BLaER1 (cell line): Measurements from ENCODE around the gene ENTPD8.

Experiments
- H3K27ac ChIP-seq: shearing (Covaris generic); formaldehyde crosslinking; 2 replicates; pipeline ENCODE4 v1.8.1; 2022
- H3K27me3 ChIP-seq: shearing (Covaris generic); formaldehyde crosslinking; 2 replicates; pipeline ENCODE4 v1.8.1; 2022
- H3K36me3 ChIP-seq: shearing (Covaris generic); formaldehyde crosslinking; 2 replicates; pipeline ENCODE4 v1.8.1; 2022
- H3K4me1 ChIP-seq: shearing (Covaris generic); formaldehyde crosslinking; 2 replicates; pipeline ENCODE4 v1.8.1; 2022
- H3K4me2 ChIP-seq: shearing (Covaris generic); formaldehyde crosslinking; 2 replicates; pipeline ENCODE4 v1.8.1; 2022
- H3K4me3 ChIP-seq: shearing (Covaris generic); formaldehyde crosslinking; 2 replicates; pipeline ENCODE4 v1.8.1; 2022
- H3K9ac ChIP-seq: shearing (Covaris generic); formaldehyde crosslinking; 2 replicates; pipeline ENCODE4 v1.8.1; 2022
- H3K9me3 ChIP-seq: shearing (Covaris generic); formaldehyde crosslinking; 2 replicates; pipeline ENCODE4 v1.8.1; 2022
- H4K20me1 ChIP-seq: shearing (Covaris generic); formaldehyde crosslinking; 2 replicates; pipeline ENCODE4 v1.8.1; 2022
- Cebpa-rat ChIP-seq: shearing (Covaris generic); IDR thresholded peaks from 2 replicates; pipeline ENCODE4 v1.8.1; 2022

Gene ENTPD8

DNA sequence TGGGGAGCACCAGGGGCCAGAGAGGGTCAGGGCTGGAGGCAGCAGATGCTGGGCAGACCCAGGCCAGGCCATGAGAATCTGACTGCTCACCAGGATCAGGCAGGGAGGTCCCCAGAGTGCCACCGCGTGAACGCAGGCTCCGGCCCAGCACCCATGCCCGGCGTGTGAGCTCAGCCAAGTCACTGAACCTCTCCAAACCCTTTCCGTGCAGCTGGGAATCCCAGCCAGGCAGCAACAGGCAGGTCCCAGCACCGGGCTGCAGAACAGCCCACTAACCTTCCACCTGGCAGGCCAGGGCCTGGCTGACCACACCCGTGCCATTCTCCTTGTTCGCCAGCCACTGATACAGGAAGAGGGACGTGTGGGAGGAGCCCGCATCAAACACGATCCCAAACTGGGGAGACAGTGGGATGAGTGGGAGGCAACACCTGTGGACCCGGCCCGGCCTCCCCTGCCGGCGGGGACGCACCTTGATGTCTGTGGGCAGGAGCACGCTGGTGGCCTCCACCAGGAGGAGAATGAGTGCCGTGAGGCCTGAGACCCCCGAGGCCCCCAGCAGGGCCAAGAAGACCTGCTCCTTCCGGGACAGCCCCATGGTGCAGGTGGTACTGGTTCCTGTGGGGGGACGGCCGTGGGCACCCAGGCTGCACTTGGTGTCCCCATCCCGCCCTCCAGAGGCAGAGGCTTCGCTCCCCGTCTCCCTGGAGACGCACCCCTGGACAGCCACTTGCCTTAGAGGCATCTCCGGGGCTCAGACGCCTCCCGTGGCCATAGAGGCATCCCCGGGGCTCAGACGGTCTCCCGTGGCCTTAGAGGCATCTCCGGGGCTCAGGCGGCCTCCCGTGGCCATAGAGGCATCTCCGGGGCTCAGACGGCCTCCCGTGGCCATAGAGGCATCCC is 3.2 kb downstream of the ENTPD8 start:
- H3K4me1 ChIP-seq, result peaks cover 59% of the 10 kb centered on the region

DNA sequence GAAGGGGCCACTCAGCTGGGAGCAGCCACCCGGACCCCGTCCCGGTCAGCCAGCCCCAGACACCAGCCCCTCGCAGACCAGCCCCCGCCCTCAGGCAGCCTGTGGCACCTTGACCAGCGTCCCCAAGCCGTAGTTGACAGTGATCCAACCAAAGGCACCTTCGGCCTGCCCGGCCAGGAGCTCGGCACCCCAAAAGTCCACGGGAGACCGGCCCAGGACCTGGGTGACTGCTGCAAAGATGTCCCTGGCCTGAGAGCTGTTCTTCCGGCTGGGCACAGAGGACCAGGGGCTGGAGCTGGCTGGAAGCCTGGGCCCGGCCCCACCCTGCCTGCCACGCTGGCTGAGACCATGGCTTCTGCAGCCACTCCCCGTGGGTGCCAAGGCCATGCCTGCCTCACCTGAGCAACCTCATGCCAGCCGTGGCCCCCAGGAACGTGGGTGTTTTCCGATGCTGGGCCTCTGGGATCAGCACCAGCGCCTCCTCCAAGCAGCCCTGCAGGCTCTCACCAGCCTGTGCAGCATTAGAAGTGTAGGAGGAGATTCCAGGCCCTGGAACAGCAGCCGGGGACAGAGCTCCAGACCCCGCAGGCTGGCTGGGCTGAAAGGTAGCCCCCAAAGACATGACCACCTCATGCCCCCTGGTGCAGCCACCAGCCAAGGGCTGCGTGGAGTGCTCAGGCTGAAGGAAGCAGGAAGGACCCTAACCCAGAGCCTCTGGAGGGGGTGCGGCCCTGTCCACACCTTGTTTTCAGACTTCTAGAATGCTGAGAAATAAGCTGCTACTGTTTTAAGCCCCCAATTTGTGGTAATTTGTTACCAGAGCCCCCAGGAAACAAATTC is 4.2 kb downstream of the ENTPD8 start:
- Histone ChIP-seq H3K36me3 (no peaks in the 10 kb centered on the region), H3K27me3 (peaks cover 9% of the 10 kb centered on the region), H3K27ac (no peak overlapping the region), H4K20me1 (no peaks in the 10 kb centered on the region), H3K9ac (peak overlapping the region; percentile 45; the same call in 1 of the 2 replicates), H3K9me3 (no peaks in the 10 kb centered on the region), H3K4me1 (peaks cover 68% of the 10 kb centered on the region), H3K4me2 (peak overlapping the region; percentile 51), H3K4me3 (no peak overlapping the region)
- TF ChIP-seq Cebpa-rat, result no peak

More for the DNA sequence above, 3.2 kb downstream of the ENTPD8 start:
- Histone ChIP-seq H3K27ac (no peak overlapping the region), H3K9me3 (no peaks in the 10 kb centered on the region), H3K36me3 (no peaks in the 10 kb centered on the region), H3K4me3 (no peak overlapping the region), H4K20me1 (no peaks in the 10 kb centered on the region), H3K27me3 (peaks cover 17% of the 10 kb centered on the region), H3K9ac (peak overlapping the region; percentile 45; the same call in 1 of the 2 replicates), H3K4me2 (peak overlapping the region; percentile 51)
- no peak for TF ChIP-seq Cebpa-rat

GRCh38 chr9:137435980-137436760 is 5.0 kb downstream of the ENTPD8 start:
- no peaks in the 10 kb centered on the region for H4K20me1 ChIP-seq
- H3K27ac ChIP-seq, result peak overlapping the region; percentile 60
- H3K27me3 ChIP-seq, result peaks cover 1% of the 10 kb centered on the region; the same call in 1 of the 2 replicates

DNA sequence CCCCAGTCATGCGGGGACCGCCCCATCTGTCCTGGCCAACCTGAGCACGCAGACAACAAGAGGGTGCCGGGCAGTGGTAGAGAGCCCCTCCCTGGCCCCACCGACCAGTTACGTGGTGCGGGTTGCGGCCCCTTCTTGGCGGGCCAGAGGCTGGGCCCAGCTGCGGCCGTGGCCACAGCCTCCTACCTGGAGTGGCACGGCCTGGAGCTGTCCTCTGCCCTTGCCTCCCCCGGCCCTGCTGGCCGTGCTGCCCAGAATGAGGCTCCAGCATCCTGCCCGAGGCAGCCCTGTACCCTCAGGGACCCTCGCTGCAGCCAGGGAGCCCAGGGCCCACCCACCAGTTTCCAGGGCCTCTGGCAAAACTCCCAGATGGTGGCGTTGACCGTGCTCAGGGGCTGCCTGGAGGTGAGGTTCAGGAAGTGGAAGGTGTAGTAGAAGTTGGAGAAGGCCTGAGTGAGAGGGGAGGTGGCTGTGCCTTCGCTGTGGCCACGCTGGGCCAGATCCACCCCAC is 5.7 kb downstream of the ENTPD8 start:
- TF ChIP-seq Cebpa-rat, result no peak
- no peaks in the 10 kb centered on the region for H3K27me3 ChIP-seq
- no peaks in the 10 kb centered on the region for H3K9me3 ChIP-seq
- no peak overlapping the region for H3K4me3 ChIP-seq
- H4K20me1 ChIP-seq, result 0 out of 2 replicates have a peak, but pooled peaks cover 6% of the 10 kb centered on the region
- peaks cover 84% of the 10 kb centered on the region for H3K4me1 ChIP-seq
- H3K27ac ChIP-seq, result peak overlapping the region; percentile 60
- H3K36me3 ChIP-seq, result no peaks in the 10 kb centered on the region
- H3K9ac ChIP-seq, result peak overlapping the region; percentile 45
- H3K4me2 ChIP-seq, result peak overlapping the region; percentile 94

More at GRCh38 chr9:137435980-137436760, 5.0 kb downstream of the ENTPD8 start:
- Histone ChIP-seq H3K36me3 (no peaks in the 10 kb centered on the region), H3K9ac (peak overlapping the region; percentile 45), H3K4me3 (no peak overlapping the region), H3K9me3 (no peaks in the 10 kb centered on the region), H3K4me1 (peaks cover 76% of the 10 kb centered on the region), H3K4me2 (peak overlapping the region; percentile 94)
- no peak for TF ChIP-seq Cebpa-rat

DNA sequence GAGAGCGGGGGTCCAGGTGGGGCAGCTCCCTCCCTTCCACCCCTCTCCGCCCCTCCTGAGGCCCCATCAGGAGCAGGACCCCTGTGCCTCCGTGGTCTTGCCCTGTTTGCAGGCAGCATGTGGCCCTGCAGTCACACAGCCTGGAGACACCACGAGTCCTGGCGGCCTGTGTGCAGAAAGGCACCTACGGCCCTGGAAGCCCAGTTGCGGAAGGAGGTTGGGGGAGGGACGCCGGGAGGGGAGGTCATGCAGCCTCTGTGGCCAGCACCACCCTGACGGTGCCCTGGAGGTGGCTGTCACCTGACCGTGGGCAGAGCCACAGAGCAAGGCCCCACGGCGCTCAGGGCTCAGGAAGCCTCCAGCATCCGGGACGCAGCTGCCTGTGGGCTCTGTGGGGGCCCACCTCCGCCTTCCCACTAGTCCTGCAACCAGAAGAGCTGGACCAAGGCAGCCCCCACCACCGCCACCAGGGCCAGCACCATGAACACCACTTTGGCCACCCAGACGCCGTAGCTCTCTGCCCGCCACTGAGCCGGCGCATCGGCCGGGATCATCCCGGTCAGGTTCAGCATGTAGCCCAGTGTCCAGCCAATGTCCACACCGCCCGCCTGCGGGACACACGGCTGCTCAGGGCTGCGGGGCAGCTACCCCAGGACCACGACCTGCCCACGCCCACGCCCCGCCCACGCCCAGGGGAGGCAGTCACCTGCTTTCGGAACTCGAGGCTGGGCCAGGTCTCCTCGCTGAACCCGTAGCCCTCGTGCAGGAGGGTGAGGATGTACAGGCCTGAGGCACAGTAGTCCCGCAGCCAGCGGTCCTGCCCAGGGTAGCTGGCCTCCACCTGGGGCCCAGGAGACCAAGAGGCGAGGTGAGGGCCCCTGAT is 6.4 kb downstream of the ENTPD8 start:
- no peaks in the 10 kb centered on the region for H3K36me3 ChIP-seq
- no peaks in the 10 kb centered on the region for H3K27me3 ChIP-seq
- no peak for TF ChIP-seq Cebpa-rat
- no peak overlapping the region for H3K9ac ChIP-seq
- H3K9me3 ChIP-seq, result no peaks in the 10 kb centered on the region
- H3K27ac ChIP-seq, result no peak overlapping the region; the same call in 1 of the 2 replicates
- H3K4me3 ChIP-seq, result no peak overlapping the region
- peak overlapping the region; percentile 94 for H3K4me2 ChIP-seq
- H4K20me1 ChIP-seq, result 0 out of 2 replicates have a peak, but pooled peaks cover 6% of the 10 kb centered on the region
- peaks cover 91% of the 10 kb centered on the region for H3K4me1 ChIP-seq

GRCh38 chr9:137433916-137434431 is 7.2 kb downstream of the ENTPD8 start:
- Histone ChIP-seq H3K9me3 (no peaks in the 10 kb centered on the region), H3K9ac (no peak overlapping the region), H4K20me1 (0 out of 2 replicates have a peak, but pooled peaks cover 6% of the 10 kb centered on the region), H3K36me3 (no peaks in the 10 kb centered on the region), H3K4me2 (peak overlapping the region; percentile 94), H3K27me3 (no peaks in the 10 kb centered on the region), H3K4me3 (no peak overlapping the region), H3K4me1 (peaks cover 98% of the 10 kb centered on the region), H3K27ac (peak overlapping the region; percentile 31; the same call in 1 of the 2 replicates)
- no peak for TF ChIP-seq Cebpa-rat

GRCh38 chr9:137433349-137433915 is 7.7 kb downstream of the ENTPD8 start:
- Histone ChIP-seq H3K27me3 (no peaks in the 10 kb centered on the region), H3K36me3 (no peaks in the 10 kb centered on the region), H4K20me1 (0 out of 2 replicates have a peak, but pooled peaks cover 6% of the 10 kb centered on the region), H3K9me3 (no peaks in the 10 kb centered on the region), H3K9ac (no peak overlapping the region), H3K4me2 (peak overlapping the region; percentile 94), H3K27ac (peak overlapping the region; percentile 31), H3K4me3 (no peak overlapping the region), H3K4me1 (peaks cover 99% of the 10 kb centered on the region)
- no peak for TF ChIP-seq Cebpa-rat
